ELR (cell line): Measurements from ENCODE around the gene CLPTM1L.
"Not testable (repeated sequence)": the region's sequence is repeated elsewhere in the genome, so short reads cannot be mapped to it uniquely, and the experiment has no call there.

Source experiments
- DNase-seq: peaks from one replicate; pipeline ENCODE4 v3.0.0-alpha.2; 2015; ENCODE audit warnings: low read depth

CLPTM1L gene

DNA sequence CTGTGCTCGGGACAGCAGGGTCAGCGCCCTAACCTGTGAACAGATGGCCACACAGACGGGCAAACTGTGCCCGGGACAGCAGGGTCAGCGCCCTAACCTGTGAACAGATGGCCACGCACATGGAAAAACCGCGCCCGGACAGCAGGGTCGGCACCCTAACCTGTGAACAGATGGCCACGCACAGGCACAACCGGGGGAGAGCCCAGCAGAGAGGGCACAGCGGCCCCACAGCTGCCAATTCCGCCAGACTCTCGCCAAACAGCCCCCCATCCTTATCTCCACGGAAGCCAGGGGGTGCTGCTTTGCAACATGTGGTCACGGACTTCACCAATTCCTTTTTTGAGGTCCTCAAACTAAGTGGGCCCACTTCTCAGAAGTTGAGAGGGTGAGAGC is 5.1 kb downstream of the CLPTM1L start:
- not testable (repeated sequence) for DNase-seq

DNA sequence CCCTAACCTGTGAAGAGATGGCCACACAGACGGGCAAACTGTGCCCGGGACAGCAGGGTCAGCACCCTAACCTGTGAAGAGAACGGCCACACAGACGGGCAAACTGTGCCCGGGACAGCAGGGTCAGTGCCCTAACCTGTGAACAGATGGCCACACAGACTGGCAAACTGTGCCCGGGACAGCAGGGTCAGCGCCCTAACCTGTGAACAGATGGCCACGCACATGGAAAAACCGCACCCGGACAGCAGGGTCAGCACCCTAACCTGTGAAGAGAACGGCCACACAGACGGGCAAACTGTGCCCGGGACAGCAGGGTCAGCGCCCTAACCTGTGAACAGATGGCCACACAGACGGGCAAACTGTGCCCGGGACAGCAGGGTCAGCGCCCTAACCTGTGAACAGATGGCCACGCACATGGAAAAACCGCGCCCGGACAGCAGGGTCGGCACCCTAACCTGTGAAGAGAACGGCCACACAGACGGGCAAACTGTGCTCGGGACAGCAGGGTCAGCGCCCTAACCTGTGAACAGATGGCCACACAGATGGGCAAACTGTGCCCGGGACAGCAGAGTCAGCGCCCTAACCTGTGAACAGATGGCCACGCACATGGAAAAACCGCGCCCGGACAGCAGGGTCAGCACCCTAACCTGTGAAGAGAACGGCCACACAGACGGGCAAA is 5.6 kb downstream of the CLPTM1L start:
- DNase-seq, result not testable (repeated sequence)

DNA sequence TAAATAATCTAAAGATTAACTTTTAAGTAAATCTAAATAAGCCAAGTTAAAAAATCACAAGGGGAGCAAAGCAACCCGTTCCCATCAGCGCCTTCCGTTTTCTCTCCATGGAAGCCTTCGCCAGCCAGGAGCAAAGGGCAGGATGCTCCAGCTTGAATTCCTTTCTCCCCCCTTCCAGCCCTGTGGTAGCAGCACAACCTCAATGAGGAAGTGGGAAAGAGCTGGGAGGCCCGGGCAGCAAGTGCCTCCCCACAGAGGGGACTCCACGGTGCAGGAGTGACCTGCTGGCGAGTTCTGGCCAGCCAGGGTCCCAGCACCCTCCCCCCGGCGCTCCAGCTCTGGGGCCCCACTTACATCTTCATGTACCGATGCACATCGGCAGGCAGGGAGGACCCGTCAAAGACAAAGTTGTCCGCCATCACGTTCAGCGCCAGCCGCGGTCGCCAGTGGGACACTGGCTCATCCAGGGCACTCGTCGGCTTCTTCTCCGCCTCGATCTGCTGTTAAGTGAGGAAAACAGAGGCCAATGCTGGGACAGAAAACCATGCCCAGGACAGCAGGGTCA is 6.3 kb downstream of the CLPTM1L start:
- DNase-seq, result no peak

DNA sequence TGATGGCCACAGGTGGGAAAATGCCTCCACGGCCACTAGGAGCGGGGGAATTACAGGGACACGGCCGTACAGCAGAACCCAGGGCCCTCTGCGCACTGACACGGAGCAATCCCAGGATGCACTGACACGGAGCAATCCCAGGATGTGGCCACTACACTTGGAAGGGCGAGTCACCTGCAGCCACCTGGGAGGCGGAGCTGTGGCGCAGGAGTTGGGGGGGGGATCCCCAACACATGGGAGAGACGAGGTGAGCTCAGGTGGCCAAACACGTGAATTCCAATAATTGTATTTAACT is 6.8 kb downstream of the CLPTM1L start:
- DNase-seq, result no peak

DNA sequence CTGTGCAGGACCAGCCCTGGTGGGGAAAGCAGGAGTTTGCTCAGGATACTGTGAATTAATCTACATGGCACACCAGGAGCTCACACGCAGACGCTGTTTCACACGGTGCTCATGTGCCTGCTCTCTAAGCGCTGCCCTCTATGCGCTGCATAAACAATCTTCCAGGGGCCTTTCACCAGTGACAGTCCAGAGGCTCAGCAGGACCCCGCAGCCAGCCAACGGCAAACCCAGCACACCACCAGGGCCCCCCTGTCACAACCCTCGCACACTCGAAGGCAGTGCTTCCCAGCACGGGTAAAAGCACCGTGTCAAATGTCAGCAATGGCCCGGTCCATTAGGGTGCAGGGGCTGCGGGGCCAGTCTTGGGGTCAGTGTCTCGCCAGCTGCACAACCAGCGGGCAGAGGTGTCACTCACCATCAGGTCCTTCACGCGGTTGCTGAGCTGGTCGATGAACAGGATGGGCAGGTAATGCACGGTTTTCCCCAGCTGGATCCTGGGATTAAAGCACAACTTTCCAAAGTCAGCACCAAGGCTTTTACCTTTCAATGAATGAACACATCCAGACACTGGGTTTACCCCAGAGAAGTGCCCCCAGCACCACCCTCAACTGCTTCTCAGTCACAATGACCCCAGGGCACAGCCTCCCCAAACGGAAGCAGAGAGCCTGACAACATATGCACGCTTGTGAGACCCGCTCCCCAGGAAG is 7.3 kb downstream of the CLPTM1L start:
- no peak for DNase-seq

DNA sequence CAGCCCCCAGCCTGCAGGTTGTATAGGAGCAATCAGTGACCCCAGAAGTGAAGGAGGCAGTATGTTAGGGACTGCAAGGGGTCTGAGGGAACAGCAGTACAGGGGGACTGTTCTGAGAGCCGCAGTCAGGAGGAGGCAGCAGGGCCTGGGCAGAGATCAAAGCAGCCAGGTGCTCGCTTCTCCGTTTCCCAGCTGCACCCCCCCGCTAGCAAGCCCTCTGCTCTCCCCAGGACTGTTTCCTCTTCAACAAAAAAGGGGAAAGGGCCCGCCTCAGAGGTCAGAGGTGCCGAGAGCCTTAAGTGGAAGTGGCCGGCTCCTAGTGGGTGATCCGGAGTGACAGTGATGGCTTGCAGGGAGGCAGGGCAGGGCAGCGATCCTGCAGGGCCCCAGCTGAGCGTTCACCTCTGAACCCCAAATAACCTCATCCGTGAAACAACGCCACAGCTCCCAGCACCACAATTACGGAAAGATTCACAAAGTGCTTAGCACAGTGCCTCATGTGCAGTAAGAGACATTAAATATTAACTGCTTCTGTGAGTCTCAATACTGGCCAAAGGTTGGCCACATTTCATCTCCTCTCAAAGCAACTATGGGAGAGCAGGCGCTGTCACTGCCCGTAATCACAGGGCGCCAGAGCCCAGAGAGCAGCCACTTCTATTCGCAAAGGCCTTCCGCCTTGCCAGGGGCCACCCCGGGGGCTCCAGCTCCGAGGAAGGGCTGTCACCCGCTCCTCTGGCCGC is 8.0 kb downstream of the CLPTM1L start:
- no peak for DNase-seq

DNA sequence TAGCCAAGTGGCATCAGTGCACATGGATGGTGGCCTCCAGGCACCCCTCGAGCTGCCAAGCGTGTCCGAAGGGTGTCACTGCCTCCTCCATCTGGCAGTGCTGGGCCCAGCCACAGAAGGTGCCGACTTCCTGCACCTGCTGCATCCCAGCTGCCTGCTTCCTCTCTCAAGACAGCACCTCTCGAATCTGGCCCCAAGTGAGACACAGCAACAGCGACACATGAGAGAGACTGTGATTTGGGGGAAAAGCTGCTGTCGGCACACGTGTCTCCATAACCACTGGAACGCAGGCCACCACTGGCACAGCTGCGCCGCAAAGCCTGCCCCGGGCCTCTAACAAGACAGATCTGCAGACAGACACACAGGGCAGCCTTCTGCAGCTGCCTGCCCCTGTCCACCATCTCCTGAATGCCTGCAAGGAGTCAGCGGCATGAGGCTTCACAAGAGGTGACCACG is 8.8 kb downstream of the CLPTM1L start:
- no peak for DNase-seq

DNA sequence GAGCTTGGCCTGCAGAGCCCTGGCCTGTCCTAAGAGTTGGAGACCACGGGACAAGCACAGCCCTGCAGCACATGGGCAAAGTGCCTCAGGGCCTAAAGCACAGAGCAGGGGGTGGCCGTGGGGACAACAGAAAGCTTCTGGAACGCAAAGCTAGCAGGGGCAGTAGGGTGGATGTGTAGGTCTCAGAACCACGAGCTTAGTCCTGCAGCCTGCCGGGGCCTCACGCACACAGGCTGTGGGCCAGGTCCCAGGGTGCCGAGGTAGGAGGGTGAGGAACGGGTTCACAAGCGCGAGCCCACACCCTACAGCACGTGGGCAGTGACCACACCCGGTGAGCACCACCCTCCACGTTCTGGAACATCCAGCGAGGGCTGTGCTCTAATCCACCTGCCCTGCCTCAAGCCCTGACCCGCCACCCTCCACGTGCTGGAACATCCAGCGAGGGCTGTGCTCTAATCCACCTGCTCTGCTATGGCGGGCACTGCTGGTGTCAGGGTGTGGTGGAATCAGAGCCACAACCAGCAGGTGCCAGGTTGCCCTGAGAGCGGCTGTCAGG is 9.3 kb downstream of the CLPTM1L start:
- no peak for DNase-seq

DNA sequence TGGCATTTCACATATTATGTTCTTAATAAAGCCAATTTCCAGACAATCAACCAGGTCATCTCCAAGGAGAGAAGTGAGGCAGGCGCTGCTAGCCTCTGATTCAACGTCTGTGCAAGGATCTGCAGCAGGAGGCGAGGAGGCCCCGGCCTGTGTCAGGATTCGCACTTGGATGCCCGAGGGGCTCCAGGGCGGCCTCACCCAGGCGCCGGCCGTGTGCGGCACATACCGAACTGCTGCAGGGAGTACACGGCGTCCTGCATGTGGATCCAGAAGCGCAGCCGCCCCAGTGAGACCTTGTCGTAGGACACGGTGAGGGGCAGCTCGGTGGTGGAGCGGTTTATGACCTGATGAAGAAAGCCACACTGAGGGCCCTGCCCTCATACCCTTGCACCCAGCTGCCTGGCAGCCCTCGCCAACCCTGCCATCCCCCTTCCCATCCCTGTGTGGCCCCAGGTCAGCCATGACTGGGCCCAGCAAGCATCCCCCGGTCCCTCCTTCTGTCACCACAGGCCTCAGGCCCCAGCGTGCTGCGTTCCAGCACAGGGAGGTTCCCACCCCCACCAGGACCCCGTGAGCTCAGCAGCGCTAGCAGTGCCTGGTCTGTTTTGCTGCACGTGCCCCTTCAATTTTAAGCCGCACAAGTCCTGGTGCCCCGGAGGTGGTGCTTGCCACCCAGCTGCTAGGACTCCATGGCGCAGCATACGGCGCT is 9.9 kb downstream of the CLPTM1L start:
- no peak for DNase-seq

DNA sequence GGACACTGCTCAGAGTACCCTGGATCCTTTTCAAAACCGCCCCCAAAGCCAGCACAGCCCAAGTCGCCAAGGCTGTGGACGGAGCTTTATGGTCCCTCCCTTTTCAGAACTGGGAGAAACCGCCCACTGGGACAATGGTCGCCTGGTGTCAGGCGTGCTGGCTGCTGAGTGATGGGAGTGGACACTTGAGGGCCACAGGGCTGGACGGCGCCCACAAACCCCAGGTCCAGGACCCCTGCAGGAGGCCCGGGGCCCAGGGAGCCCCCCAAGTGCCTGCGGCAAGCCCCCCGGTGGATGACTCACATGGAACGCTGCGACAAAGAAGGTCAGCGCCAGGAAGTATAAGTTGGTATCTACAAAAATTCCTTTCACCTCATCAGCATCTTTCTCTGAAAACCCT is 10.9 kb downstream of the CLPTM1L start:
- no peak for DNase-seq

DNA sequence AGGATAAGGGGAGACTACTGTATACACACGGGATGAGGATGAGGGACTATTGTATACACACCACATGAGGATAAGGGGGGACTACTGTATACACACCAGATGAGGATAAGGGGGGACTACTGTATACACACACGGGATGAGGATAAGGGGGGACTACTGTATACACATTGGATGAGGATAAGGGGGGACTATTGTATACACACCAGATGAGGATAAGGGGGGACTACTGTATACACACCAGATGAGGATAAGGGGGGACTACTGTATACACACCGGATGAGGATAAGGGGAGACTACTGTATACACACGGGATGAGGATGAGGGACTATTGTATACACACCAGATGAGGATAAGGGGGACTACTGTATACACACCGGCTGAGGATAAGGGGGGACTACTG is 11.6 kb downstream of the CLPTM1L start:
- peak; percentile 13 for DNase-seq

DNA sequence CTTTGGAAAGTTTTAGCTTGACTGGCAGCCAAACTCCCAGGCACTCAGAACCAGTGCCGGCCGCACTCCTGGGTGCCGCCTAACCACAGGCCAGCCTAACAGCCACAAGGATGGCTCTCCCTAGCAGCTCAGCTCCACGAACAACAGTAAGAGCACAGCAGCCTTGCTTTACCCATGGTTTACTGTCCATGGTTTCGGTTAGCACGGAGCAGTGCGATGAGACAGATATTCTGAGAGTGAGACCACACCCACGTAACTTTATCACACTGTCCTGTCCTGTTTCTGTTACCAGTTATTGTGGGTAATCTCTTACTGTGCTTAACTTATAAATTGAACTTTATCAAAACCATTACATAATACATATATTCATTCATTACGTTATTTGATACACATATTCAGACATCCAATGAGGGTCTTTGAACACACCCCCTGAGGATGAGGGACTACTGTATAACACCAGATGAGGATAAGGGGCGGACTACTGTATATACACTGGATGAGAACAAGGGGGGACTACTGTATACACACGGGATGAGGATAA is 12.4 kb downstream of the CLPTM1L start:
- peak; percentile 24 for DNase-seq

DNA sequence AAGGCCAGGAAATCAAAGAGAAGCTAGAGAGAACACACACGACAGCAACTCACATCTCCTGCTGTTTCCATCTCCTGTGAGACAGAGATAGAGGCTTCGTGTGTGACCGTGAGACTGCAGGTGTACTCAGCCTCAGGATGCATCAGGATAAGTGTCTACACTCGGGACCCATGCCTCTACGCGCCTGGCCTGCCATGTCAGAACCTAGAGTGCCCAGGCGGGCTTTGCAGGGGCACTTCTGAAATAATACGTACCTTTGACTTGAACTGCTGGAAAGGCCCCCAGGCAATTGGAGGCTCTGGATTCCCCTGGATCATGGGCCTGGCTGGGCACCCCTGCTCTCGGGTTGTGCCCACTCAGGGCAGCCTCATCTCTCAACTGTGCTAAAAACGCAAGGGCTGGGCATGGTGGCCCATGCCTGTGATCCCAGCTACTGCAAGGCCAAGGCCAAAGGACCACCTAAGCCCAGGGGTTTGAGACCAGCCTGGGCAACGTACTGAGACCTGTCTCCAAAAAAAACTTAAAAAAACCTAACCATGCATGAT is 13.0 kb downstream of the CLPTM1L start:
- no peak for DNase-seq

DNA sequence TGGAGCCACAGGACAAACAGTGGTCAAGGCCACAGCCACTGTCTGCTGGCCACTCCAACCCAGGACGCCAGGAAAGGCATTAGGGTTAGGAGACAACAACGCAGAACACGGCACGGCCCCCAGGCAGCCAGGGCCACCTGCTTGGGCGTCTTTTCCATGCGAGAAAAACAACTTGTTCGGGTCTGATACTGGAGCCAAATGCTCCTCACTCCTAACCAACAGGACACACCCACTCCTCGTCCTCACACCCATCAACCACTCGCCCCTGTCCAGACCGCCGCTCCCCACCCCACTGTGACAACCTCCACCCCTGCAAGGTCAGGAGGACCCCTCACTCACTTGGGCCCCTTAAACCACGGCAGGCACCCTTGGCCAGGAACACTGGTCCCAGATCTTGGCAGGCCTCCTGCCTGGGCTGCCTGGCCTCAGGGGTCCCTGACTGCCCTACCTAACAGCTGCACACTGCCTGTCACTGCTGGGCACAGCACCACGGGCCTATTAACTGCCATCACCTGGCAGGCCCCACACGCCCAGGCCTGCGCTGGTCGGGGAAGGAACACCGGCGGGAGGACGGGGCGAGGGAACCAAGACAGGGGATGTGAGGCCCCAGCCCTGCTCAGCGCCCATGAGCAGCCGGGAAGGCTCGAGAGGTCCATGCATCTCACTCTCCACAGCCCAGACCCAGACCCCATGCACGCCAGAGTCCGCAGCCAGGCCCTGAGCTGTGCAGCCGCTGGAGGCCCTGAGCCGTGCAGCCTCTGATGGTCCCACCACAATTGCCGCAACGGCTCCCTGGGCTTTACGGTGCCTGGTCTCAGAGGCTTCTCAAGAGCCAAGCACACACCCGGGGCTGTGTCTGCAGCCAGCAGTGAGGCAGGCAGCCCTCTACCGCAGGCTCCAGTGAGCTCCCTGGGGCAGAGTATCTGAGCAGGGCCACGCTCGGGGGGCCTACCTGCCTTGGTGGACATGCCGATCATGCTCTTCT is 13.8 kb downstream of the CLPTM1L start:
- no peak for DNase-seq

DNA sequence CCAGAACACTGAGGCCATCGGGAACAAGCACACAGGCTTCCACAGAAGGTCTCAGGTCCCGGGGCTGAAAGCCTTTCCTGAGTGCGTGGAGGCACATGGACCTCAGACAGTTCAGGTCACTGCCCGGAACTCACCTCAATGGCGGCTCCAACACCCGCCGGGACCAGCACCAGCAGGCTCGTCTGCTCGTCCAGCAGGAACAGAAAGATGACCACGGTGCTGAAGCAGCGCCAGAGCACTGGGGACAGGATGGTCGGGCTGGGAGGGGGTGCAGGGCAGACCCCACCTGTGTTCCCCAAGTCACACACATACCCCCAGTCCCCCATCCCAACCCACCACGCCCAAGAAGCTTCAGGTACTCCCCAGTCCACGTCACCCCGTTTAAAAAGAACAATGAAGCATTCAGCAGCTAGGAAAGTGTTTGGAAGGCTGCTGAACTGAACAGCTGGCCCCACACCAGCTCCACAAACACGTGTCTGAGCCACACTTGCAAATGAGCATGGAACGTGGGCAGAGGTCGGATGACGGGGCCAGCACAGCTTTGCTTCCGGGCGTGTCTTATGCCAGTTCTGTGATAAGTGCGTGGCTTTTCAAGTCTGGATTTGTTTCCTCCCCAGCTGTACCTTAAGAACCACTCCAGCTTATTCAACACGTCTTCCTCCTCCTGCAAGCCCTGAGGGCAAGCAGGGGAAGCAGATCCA is 14.6 kb downstream of the CLPTM1L start:
- no peak for DNase-seq

DNA sequence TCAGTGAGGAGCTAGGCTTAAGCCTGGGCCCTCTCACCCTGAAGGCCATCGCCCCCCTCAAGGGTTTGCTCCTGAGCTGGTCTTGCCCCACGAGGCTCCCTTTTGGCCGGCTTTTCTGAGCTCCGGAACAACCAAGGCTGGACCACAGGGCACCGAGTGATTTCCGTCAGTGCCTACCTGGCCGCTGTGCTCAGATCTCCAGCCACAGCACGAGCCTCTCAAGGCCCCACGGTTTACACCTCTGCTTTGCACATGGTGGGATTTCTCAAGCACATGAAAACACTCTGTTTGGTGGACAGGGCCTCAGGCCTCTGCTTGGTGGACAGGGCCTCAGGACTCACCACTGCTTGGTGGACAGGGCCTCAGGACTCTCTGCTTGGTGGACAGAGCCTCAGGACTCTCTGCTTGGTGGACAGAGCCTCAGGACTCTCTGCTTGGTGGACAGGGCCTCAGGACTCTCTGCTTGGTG is 15.8 kb downstream of the CLPTM1L start:
- DNase-seq, result no peak

DNA sequence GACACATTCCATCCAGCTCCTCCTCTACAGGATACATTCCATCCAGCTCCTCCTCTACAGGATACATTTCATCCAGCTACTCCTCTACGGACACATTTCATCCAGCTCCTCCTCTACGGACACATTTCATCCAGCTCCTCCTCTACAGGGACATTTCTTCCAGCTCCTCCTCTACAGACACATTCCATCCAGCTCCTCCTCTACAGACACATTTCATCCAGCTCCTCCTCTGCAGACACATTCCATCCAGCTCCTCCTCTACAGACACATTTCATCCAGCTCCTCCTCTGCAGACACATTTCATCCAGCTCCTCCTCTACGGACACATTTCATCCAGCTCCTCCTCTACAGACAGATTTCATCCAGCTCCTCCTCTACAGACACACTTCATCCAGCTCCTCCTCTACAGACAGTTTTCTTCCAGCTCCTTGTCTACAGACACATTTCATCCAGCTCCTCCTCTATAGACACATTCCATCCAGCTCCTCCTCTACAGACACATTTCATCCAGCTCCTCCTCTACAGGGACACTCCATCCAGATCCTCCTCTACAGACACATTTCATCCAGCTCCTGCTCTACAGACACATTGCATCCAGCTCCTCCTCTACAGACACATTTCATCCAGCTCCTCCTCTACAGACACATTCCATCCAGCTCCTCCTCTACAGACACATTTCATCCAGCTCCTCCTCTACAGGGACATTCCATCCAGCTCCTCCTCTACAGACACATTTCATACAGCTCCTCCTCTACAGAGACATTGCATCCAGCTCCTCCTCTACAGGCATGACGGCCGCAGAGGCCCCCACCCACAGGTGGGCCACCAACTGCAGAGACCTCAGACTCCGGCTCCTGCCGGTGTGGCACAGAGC is 16.4 kb downstream of the CLPTM1L start:
- peak; percentile 79 for DNase-seq
